Natural killer cell (primary cell): ENCODE results near the gene PPARG. TPM values are rescaled to one million over a fixed set of nuclear protein-coding genes. Genes with fewer than 3 reads are reported as not detected.

Source experiments
- ATAC-seq, 3 donors: fragments of 150-1000 bp in 2 of 3; fragments of 200-7000 bp in 1 of 3; cut with Tn5 transposase; 1 replicate in 1 of 3; 2 replicates in 2 of 3; pipeline ENCODE4 v1.10.0; 2021; ENCODE audit warnings: mild to moderate bottlenecking in 2 of 3, moderate library complexity in 2 of 3
- DNase-seq, 2 donors: peaks; one replicate each; pipeline versions ENCODE4 v3.0.0 to v3.0.0-alpha.2; 2013 to 2021; ENCODE audit warnings: mixed read lengths in 1 of 2
- H3K27ac ChIP-seq: one replicate; pipeline ENCODE4 v1.5.1; 2013; ENCODE audit warnings: mild to moderate bottlenecking, low read length
- H3K27me3 ChIP-seq: one replicate; pipeline ENCODE4 v1.6.1; 2013; ENCODE audit warnings: low read length; ENCODE audit not compliant: control insufficient read depth, insufficient read depth
- H3K36me3 ChIP-seq: one replicate; pipeline ENCODE4 v1.6.1; 2013; ENCODE audit warnings: low read length; ENCODE audit not compliant: control insufficient read depth, insufficient read depth
- H3K4me1 ChIP-seq: one replicate; pipeline ENCODE4 v1.6.1; 2013; ENCODE audit warnings: low read length; ENCODE audit not compliant: control insufficient read depth, insufficient read depth
- H3K4me3 ChIP-seq: one replicate; pipeline ENCODE4 v1.5.1; 2013; ENCODE audit warnings: low read length
- H3K9me3 ChIP-seq: one replicate; pipeline ENCODE4 v1.6.1; 2013; ENCODE audit warnings: low read length; ENCODE audit not compliant: control insufficient read depth, insufficient read depth
- H3K27ac Mint-ChIP-seq, 2 donors: one replicate each; pipeline ENCODE4 v1.8.0; 2022; ENCODE audit warnings: mild to moderate bottlenecking in 2 of 2, mixed read lengths in 2 of 2, moderate library complexity in 1 of 2
- H3K27me3 Mint-ChIP-seq, 2 donors: one replicate each; pipeline ENCODE4 v1.8.0; 2022; ENCODE audit warnings: low read depth in 2 of 2, mixed read lengths in 2 of 2
- H3K36me3 Mint-ChIP-seq: one replicate; pipeline ENCODE4 v1.8.0; 2022; ENCODE audit warnings: mixed read lengths
- H3K4me1 Mint-ChIP-seq, 2 donors: one replicate each; pipeline ENCODE4 v1.8.0; 2022; ENCODE audit warnings: mixed read lengths in 2 of 2
- H3K4me3 Mint-ChIP-seq: one replicate; pipeline ENCODE4 v1.8.0; 2022; ENCODE audit warnings: mild to moderate bottlenecking, moderate library complexity, mixed read lengths
- H3K9me3 Mint-ChIP-seq, 2 donors: one replicate each; pipeline ENCODE4 v1.8.0; 2022; ENCODE audit warnings: mixed read lengths in 2 of 2
- CTCF ChIP-seq: fragments of 200-600 bp; IDR thresholded peaks from one replicate; pipeline ENCODE4 v1.8.0; 2022; ENCODE audit warnings: antibody characterized with exemption
- WGBS: methylation state at CpG from one replicate; pipeline ENCODE4 v1.1.7; 2013; ENCODE audit warnings: missing lambda C conversion rate; ENCODE audit not compliant: insufficient coverage; 5-methylcytosine and 5-hydroxymethylcytosine counted together
- intact Hi-C: fragments of 100-400 bp; cut with micrococcal nuclease; formaldehyde crosslinking; loops from one replicate; pipeline ENCODE4 v1.14.2; 2022
- total RNA-seq, 4 donors: library from RNA; stranded (reverse); fragments of 120-200 nt in 1 of 4; gene quantifications; one replicate each; pipeline versions ENCODE4 v1.2.3 to v1.2.4, GENCODE V29; 2013 to 2022

The PPARG gene
- total RNA-seq, 3 donors from 2014 or later (not counting 1 experiment from before 2014, with no cell fraction given), result 0.21 TPM; not detected in 2

- H3K27ac ChIP-seq, result no peak overlapping the region
- H3K27me3 ChIP-seq, result no peaks in the 10 kb centered on the region
- ATAC-seq, result no peak
- no peaks in the 10 kb centered on the region for H3K4me1 Mint-ChIP-seq
- H3K27me3 Mint-ChIP-seq, result peaks cover 8 to 14% of the 10 kb centered on the region in 2 donors
- TF ChIP-seq CTCF, result no peak
- H3K9me3 Mint-ChIP-seq, result no peaks in the 10 kb centered on the region
- H3K4me3 Mint-ChIP-seq, result no peak overlapping the region
- H3K36me3 Mint-ChIP-seq, result no peaks in the 10 kb centered on the region
- no peak overlapping the region for H3K4me3 ChIP-seq
- 20% methylated on average over 5 of the region's 5 CpGs for WGBS
- no peaks in the 10 kb centered on the region for H3K9me3 ChIP-seq
- no peak overlapping the region for H3K27ac Mint-ChIP-seq
- H3K4me1 ChIP-seq, result no peaks in the 10 kb centered on the region
- intact Hi-C loops, result no loop called here
- DNase-seq, result no peak
- H3K36me3 ChIP-seq, result no peaks in the 10 kb centered on the region
Measured at GRCh38 chr3:12356175-12356574, 67.3 kb downstream of the PPARG start.

- Mint-ChIP-seq H3K9me3 (no peaks in the 10 kb centered on the region), H3K36me3 (no peaks in the 10 kb centered on the region), H3K4me1 (no peaks in the 10 kb centered on the region), H3K27me3 (peaks cover 6 to 7% of the 10 kb centered on the region in 2 donors), H3K4me3 (no peak overlapping the region), H3K27ac (no peak overlapping the region)
- no peak for TF ChIP-seq CTCF
- no peaks in the 10 kb centered on the region for H3K27me3 ChIP-seq
- no peaks in the 10 kb centered on the region for H3K9me3 ChIP-seq
- H3K4me3 ChIP-seq, result no peak overlapping the region
- no peaks in the 10 kb centered on the region for H3K4me1 ChIP-seq
- WGBS, result 92% methylated on average over 7 of the region's 7 CpGs
- intact Hi-C loops, result no loop called here
- ATAC-seq (peak in 1 of 3 donors; percentile 41), DNase-seq (no peak)
- H3K36me3 ChIP-seq, result no peaks in the 10 kb centered on the region
- H3K27ac ChIP-seq, result no peak overlapping the region
Measured at GRCh38 chr3:12356996-12357395, 68.1 kb downstream of the PPARG start.

GRCh38 chr3:12357456-12357855, 68.6 kb downstream of the PPARG start:
- H3K4me3 ChIP-seq, result no peak overlapping the region
- H3K4me1 ChIP-seq, result no peaks in the 10 kb centered on the region
- Mint-ChIP-seq H3K4me1 (no peaks in the 10 kb centered on the region), H3K4me3 (no peak overlapping the region), H3K36me3 (no peaks in the 10 kb centered on the region), H3K27me3 (peaks cover 1 to 5% of the 10 kb centered on the region in 2 donors), H3K9me3 (no peaks in the 10 kb centered on the region), H3K27ac (no peak overlapping the region)
- ATAC-seq (no peak), DNase-seq (no peak)
- no peaks in the 10 kb centered on the region for H3K27me3 ChIP-seq
- intact Hi-C loops, result no loop called here
- H3K36me3 ChIP-seq, result no peaks in the 10 kb centered on the region
- H3K9me3 ChIP-seq, result no peaks in the 10 kb centered on the region
- no peak for TF ChIP-seq CTCF
- WGBS, result 100% methylated on average over 1 of the region's 3 CpGs
- no peak overlapping the region for H3K27ac ChIP-seq

DNA sequence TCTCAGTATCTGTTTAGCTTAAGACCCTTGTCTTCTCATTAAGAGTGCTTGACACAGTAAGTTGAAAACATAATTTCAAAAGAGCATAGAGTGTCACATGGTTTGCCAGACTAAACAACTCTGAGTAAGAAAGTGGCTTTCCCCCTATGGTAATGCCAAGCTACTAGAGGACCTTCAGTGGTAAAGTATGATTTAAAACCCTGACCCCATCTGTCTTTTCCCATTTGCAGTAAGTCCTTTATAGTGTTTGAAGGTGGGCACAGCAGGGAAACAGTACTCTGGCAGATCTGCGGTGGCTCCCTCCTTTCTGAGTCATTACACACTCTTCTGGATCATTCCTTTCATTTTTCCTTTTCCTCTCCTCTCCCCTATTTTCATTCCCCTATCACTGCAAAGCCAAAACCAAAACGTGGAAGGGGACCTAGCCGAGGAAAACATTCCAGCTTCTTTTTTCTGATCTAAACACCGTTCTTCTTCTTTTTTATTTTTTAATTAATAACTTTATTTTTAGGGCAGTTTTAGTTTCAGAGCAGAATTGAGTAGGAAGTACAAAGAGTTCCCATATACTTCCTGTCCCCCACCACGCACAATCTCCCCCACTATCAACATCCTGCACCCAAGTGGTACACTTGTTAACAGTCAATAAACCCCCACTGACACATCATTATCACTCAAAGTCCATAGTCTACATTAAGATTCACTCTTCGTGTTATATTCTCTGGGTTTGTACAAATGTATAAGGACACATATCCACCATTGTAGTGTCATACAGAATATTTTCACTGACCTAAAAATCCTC, 74.7 kb downstream of the PPARG start:
- H3K9me3 ChIP-seq, result no peaks in the 10 kb centered on the region
- H3K36me3 Mint-ChIP-seq, result no peaks in the 10 kb centered on the region
- no peak overlapping the region for H3K27ac Mint-ChIP-seq
- H3K27me3 ChIP-seq, result no peaks in the 10 kb centered on the region
- peaks cover 11% of the 10 kb centered on the region in 2 donors for H3K4me1 Mint-ChIP-seq
- H3K4me3 ChIP-seq, result no peak overlapping the region
- H3K27me3 Mint-ChIP-seq, result no peaks in the 10 kb centered on the region
- no peak overlapping the region for H3K4me3 Mint-ChIP-seq
- no peak overlapping the region for H3K27ac ChIP-seq
- H3K4me1 ChIP-seq, result peaks cover 2% of the 10 kb centered on the region
- DNase-seq, result no peak
- no peak for TF ChIP-seq CTCF
- no peak for ATAC-seq
- WGBS, result 41% methylated on average over 4 of the region's 6 CpGs
- H3K36me3 ChIP-seq, result no peaks in the 10 kb centered on the region
- intact Hi-C loops, result no loop called here
- no peaks in the 10 kb centered on the region for H3K9me3 Mint-ChIP-seq
